ENCODE results near the gene AKAP10. TPM values are rescaled to one million over a fixed set of nuclear protein-coding genes. Genes with fewer than 3 reads are reported as not detected.
"Not testable (repeated sequence)": the region's sequence is repeated elsewhere in the genome, so short reads cannot be mapped to it uniquely, and the experiment has no call there.

Gene AKAP10
- total RNA-seq, 1 experiment from 2014 or later: 16.1 TPM

DNA sequence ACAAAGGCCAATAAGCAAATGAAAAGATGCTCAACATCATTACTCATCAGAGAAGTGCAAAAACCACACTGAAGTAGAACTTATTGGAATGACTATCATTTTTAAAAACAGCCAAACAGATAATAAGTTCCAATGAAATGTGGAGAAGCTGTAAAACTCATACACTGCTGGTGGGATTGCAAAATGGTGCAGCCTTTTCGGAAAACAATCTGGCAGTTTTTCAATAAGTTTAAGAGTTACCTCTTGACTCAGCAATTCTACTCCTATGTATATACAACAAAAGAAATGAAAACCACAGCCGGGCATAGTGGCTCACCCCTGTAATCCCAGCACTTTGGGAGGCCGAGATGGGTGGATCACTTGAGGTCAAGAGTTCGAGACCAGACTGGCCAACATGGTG lies 49.3 kb downstream of the AKAP10 start:
- DNase-seq (ENCODE audit: low spot score): peak; percentile 86

DNA sequence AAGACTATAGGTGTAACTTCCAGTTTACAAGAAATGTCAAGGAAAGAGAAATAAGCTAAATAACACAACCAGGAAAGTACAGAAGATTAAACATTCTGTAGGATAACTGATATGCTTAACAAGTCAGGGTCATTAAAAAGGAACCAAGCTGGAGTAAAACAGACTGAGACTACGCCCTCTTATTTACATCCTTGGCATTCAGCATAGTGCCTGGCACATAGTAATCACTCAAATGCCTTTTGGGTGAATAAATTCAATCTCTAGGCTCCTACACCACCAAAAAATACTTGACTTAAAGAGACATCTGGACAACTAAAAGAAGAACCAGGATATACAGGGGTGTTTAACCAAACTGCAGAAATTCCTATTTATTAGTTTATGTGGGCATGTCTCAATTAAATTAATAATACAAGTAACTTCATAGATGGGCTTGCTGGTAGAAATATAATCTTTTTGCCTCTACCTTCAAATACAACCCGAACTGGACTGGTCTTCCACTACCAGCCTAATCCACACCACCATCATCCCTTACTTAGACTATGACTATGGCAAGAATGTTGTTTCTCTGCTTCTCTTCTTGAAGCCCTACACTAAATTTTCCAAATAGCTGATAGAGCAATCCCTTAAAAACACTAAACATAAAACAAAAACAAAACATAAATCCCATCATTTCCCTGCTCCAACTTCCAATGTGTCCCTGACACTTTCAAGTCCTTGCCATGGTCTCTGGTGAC lies 62.2 kb downstream of the AKAP10 start:
- DNase-seq (ENCODE audit: low spot score): no peak

DNA sequence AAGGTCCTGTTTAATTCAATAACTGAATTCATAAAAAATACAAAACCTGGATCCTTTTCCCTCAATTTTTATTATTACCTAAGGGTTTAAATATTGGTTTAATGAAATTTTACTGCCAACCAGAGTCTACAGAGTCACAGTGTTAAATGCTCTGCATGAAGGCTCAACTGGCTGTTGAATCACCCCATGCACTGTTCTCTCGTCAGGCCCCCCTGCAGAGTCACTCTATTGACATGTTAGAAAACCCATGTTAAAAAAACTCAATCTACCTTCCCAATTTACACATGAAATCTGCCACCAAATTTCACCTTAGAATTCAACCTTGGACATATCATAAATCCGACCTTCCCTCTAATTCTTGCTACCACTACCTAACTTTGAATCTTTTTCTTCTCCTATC lies 66.6 kb downstream of the AKAP10 start:
- DNase-seq (ENCODE audit: low spot score): no peak

DNA sequence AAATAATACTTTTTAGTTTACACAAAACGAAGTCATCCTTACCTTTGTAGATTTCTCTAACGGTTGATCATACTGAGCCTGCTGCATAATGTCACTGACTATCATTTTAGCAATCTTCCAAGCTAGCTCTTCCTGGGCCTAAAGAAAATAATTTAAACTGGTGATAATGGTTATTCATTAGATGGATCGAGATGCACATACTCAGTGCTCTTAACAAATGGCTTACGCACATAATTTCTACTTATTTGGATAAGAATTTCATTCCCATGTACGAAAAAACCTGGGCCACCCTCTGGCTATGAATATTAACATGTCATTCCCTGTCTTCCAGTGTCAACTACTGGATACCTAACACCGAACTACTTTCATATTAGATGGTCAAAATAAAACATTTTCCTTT lies 68.5 kb downstream of the AKAP10 start:
- no peak for DNase-seq (ENCODE audit: low spot score)

DNA sequence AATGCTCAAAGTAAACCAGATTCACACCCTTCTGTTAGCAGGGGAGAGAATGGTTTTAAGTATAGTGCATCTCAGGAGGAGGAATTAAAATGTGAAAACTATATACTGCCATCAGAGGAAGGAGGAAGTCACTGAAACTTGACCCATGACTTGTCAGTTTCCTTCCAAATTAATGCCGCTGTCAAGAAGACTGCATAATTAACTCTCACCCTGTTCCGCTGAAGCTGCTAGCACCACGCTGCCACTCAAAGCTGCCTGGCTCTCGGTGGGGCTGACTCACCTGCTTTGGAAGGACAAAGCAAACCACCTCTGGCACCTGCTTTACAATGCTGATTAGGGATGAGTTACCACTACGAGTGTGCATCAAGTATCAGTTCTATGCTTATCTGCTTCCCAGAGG lies 72.1 kb downstream of the AKAP10 start:
- DNase-seq (ENCODE audit: low spot score): no peak

DNA sequence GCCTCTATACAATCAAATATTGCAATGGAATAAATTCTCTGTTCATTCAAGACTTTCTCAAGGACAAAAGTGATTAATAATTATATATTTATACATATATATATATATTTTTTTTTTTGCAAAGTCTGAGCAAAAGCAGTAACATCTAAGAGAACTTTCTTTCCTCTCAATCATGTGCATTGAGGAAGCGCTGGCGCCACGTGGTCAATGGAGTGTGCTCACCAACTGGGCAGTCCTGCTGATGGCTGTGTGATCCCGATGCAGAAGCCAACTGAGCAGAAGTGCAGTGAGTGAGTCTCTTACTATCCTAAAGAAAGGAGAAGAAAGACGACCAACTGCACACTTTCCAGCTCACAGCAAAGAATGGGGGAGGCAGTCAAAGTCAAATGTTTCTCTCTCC lies 72.7 kb downstream of the AKAP10 start:
- DNase-seq (ENCODE audit: low spot score): no peak

DNA sequence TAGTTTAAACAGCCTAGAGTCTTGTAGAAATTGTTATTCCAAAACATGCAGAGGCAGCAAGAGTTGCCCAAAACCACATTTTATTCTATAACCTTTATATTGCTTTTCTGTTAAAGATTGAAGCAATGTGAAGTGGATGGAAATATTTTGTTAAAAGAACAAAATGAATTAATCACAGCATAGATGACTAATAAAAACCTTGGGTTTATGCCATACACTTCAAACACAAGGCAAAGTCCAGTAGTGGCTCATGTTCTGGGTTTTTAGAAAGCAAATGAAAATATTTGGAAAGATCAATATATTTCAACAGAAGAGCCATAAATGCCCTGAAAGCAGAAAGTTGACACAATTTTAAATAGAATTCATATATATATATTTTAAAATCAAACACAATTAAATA lies 73.2 kb downstream of the AKAP10 start:
- no peak for DNase-seq (ENCODE audit: low spot score)

DNA sequence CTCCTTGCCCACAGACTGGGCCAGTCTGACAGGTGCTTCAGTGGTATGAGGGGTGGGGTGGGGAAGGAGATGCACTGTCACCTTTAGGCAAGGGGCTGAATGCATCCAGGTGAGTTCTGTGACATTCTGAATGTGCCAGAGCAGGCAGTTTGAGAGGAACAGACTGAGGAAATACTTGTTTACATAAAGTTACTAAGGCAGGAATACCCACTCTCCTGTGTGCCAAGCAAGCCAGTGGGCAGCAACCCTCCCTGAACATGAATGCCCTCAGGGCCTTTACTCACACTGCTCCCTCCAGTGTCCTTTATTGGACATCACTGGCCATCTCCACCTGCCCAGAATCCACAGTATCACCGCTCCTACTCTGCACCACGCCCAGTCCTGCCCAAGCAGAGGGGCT lies 76.8 kb downstream of the AKAP10 start:
- no peak for DNase-seq (ENCODE audit: low spot score)

DNA sequence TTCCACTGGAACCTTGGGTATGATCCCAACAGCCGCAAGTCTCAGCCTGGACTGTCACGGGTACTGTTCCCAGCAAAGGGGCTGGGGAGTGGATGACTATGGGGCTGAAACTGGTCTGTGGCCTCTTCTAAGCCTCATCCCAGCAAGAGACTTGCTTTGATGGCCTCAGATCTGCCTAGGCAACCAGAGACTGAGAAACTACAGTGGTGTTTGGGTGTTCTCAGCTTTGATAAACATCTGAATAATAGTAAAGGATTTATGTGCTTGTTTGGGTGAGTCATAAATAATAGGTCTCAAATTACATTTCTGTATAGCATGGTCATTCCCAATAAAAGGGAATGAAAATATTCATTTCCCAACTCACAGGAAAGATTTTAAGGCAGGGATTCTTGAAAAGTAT lies 79.7 kb downstream of the AKAP10 start:
- DNase-seq (ENCODE audit: low spot score): peak; percentile 83

DNA sequence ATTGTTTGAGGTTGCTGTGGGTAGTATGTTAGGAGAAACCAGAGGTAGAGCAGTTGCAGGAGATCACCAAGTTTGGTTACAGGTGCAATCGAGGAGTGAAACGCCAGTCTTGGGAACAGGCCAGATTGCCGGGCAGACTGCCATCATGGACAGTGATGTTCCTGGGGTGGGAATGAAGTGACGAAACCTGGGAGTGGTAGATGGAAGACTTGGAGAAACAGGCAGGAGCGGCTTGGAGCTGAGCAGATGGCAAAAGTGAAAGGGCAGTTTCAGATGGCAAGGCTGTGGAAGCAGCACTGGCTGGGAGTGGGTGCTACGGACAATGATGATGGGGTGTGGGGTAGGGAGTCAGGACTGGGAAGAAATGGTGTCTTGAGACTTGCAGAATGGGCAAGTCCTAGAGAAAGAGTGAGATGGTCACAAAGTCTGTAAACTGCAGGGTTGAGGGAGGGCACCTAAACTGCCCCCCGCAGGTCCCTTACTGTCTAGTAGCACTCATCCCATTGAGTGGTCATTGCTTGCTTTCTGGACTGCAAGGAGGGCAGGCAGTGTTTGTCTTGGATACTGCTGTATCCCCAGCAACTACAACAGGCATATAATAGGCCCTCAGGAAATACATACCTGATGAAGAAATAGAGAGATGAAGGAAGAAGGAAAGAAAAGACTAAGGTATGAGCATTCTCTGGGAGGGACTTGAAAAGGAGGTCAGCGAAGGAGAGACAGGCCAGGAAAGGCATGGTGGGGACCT lies 80.4 kb downstream of the AKAP10 start:
- DNase-seq (ENCODE audit: low spot score): no peak

DNA sequence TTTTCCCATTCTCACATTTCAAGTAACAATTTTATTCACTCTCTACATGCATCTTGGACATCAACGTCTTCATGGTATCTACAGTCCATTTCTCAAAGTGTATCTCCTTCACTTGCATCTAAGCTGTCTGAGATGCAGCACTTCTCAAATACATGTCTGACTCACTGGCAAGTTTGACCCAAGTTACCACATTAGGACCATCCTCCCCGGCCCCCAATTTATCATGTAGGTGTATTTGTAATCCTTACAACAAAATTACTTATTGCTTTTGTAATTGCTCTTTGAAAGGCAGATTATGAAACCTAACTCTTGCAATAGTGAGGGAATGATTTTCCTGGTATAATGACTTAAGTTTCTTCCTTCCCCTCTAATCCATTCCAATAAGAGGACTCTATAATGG lies 80.9 kb downstream of the AKAP10 start:
- DNase-seq (ENCODE audit: low spot score): no peak

DNA sequence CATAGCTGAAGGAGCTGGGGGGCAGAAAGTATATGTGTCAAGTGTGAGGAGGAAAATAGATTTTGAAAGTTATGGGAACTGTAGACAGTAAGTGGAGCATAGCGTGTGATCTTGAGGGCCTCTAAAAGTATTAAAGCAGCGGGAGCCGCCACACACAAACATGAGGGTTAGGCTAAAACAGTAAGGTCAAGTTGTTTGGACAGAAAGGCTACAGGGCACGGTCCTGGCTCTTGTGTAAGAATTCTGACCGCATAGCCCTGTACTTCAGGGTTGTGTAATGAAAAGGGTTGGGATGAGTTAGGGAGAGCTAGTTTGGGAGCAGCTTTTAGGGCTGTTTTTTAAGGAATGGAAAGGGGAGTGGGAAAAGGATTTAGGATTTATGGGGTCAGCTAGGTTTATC lies 87.1 kb downstream of the AKAP10 start:
- not testable (repeated sequence) for DNase-seq (ENCODE audit: low spot score)

DNA sequence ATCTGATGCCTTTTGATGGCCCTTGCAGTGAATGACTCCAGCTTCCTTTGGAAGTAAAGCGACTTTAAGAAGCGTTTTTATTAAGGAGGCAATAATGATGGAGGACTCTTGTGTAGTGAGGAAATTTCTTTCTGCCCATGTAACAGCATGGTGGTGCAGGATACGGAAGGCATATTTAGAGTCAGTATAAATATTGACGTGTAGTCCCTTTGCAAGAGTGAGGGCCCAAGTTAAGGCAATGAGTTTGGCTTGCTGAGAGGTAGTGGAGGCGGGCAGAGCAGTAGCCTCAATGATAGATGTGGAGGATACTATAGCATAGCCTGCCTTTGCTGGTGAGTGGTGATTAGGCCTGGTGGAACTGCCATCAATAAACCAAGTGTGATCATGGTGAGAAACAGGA lies 87.6 kb downstream of the AKAP10 start:
- DNase-seq (ENCODE audit: low spot score): not testable (repeated sequence)

DNA sequence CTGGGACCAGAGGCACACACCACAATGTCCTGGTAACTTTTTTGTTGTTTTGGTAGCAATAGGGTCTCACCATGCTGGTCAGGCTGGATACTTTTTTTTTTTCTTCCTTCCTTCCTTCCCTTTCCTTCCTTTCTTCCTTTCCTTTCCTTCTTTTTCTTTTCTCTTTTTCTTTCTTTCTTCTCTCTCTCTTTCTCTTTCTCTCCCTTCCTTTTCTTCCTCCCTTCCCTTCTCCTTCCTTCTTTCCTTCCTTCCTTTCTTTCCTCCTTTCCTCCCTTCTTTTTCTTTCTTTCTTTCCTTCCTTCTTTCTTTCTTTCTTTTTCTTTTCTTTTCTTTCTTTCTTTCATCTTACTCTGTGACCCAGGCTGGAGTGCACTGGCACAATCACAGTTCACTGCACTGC lies 91.5 kb downstream of the AKAP10 start:
- no peak for DNase-seq (ENCODE audit: low spot score)

DNA sequence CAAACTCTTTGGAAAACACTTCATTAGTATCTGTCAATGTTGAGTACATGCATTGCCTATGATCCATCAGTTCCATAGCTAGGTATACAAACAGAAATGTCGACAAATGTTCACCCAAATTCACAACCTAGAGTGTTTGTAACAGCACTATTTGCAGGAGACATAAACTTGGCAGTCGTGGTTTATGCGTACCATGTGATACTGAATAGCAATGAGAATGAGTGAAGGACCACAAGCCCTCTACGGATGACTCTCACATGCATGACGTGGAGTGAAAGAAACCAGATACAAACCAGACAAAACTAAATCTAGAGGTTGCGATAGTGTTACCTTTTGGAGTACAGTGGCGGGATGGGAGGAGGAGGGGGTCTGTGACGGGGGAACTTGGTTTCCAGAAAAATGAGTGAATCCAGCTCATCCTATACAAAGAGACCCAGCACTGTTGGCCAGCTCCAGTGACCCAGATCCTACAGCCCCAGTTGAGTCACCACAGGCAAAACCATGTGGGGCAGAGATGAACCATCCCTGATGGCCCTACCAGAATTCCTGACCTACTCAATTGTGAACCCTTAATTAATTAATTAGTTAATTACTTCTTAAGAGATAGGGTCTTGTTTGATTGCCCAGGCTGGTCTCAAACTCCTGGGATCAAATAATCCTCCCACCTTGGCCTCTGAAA lies 94.0 kb downstream of the AKAP10 start:
- DNase-seq (ENCODE audit: low spot score): no peak

DNA sequence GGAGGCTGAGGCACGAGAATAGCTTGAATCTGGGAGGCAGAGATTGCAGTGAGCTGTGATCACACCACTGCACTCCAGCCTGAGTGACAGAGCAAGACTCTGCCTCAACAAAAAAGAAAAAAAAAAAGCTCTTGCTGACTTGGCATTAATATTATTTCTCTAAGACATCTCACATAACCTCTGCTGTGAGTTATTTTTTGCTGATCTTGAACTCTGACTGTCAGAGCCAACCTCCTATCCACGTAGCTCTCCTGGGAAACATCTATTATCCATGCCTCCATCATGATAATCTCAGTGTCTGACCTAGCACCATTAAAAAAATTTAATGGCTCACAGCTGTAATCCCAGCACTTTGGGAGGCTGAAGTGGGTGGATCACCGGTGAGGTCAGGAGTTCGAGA lies 97.2 kb downstream of the AKAP10 start:
- no peak for DNase-seq (ENCODE audit: low spot score)

DNA sequence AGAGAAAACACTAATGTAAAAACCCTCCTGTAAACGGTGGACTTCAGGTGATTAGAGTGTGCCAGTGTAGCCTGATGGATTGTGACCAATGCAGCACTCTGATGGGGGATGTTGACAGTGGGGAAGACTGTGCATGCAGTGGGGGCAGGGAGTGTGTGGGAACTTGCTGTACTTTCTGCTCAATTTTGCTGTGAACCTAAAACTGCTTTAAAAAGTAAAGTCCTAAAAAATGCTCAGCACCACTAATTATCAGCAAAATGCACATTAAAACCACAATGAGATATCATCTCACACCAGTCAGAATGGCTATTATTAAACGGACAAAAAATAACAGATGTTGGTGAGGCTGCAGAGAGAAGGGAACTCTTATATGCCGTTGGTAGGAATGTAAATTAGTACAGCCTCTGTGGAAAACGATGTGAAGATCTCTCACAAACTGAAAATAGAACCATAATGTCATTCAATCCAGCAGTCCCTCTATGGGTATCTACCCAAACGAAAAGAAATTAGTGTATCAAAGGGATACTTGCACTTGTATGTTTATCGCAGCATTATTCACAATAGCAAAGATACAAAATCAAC lies 100.2 kb downstream of the AKAP10 start:
- no peak for DNase-seq (ENCODE audit: low spot score)

DNA sequence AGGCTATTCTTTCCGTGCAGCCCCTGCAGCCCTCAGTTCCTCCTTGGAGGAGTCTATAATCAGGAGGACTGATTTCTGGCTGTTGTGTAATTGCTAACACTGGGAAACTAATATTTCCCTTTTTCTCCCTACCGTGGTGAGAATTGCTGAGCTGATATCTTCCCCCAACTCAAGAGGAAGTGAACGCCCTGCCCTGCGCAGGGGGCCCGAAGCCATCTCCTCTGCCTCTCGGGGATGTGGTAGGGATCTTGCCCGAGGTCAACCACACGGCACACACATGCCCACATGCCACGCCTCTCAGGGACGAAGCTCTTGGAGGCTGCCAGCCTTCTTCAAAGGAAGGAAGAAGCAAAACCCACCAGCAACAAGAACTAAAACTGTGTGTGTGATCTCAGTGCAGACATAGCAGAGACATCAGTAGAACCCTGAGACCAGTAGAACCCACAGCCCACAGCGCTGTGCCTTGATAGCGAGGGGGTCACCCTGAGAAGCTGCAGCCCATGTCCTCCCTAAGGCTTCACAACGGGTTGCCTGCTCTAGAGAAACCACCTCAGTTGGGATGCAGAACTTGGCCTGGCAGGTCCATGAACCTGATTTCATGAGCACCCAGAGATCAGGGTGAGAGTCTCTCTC lies 101.0 kb downstream of the AKAP10 start:
- DNase-seq (ENCODE audit: low spot score): no peak

DNA sequence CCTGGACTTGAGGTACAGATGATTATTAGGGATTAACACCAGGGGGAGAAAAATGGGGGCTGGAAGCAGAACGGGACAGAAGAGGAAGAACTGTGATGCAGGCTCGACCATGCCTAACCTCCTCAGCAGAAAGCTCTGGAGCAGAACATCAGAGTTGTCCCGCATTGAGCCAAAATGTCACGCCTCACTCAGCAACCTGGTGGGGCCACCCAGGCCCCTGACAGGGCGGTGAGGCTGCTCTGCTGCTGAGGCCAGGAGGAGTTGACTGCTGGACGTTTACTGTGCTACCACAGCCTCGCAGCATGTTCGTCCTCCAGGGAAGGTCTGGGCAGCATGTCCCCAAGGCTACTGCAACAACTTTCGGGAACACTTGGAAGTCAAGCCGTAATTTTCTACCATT lies 103.4 kb downstream of the AKAP10 start:
- DNase-seq (ENCODE audit: low spot score): no peak

DNA sequence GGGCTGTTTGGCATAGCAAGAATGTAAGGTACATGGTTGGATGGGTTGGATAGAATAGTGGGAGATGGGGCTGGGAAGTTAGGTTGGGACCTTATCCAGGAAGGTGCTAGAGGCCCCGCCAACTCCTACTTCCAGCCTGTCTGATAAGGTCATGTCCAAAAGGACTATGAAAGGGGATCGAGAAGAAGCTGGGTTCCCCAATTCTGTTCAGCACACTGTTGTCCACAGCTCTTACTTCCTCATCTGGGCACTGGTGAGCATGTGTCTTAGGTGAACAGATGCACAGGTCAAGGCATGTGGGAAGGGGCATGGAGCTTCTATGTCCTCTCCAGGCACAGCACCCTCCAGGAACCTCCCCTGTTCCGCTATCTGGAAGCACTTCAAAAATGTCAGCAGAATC lies 104.3 kb downstream of the AKAP10 start:
- no peak for DNase-seq (ENCODE audit: low spot score)

DNA sequence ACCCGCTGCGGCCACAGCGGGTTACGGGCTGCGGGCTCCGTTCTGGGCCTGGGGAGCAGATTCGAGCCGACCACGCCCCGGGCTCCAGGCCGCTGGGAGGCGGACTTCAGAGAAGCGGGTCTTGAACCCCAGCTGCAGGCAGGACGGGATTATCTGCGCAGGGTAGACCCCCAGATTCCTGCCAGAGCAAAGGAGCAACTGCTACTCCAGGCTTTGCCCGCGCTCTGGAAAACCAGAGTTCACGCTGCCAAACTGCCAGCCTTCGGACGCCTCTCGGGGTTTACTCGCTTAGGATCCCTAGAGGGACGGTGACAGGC lies 109.6 kb downstream of the AKAP10 start:
- DNase-seq (ENCODE audit: low spot score): no peak

DNA sequence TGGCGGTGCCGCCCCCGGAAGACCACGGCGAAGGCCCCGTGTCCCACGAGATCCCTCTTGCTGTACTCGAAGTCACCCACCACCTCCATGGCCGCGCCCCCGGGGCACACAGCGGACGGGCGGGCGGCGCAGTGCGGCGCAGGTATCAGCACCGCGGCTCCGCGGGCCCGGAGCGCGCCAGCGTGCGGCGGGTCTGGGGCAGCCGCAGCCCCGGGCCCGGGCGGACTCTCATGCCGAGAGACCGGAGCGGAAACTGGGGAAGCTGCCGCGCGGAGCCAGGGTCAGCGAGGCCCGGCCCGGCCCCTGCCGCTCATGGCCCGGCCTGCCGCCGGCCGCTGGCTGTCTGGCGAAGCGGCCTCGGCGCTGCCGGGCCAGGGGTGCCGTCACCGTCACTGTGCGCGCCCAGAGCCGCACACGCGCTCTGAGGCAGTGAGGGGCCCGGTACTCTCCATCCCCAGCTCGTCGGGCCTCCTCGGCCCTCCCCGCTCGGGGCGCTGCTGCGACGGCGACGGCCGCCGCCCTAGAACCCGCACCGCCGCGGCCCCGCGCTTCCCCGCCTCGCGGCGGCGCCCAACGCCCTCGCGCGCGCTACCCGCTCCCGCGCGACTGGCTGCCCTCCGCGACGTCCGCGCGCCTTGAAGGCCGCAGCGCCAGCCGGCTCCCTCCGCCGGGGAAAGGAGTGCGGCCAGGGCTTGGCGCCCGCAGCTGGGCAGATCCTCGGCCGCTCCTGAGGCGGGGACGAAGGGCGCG lies 110.1 kb downstream of the AKAP10 start, which contains the start of gene ULK2:
Gene ULK2 (minus strand): TSS at position 608 of the 750 bp plus-strand sequence. CDS start 519 bp downstream, at position 89.
- peak; percentile 29 for DNase-seq (ENCODE audit: low spot score)

Measured in H4 (cell line).